HepG2 (cell line): Measurements from ENCODE around the gene NUP107. TPM values are rescaled to one million over a fixed set of nuclear protein-coding genes. Genes with fewer than 3 reads are reported as not detected.

Source experiments
- E2F1 ChIP-seq: sonication (generic); formaldehyde crosslinking; IDR thresholded peaks from 2 replicates; pipeline ENCODE4 v1.5.0; 2020; ENCODE audit warnings: missing genetic modification reagents
- FOXJ3 ChIP-seq: sonication (generic); formaldehyde crosslinking; IDR thresholded peaks from 2 replicates; pipeline ENCODE4 v1.4.0; 2020; ENCODE audit warnings: missing genetic modification reagents, mild to moderate bottlenecking, borderline replicate concordance
- GPBP1L1 ChIP-seq: sonication (generic); formaldehyde crosslinking; IDR thresholded peaks from 2 replicates; pipeline ENCODE4 v1.5.0; 2020; ENCODE audit warnings: mild to moderate bottlenecking, missing genetic modification reagents
- HES4 ChIP-seq: sonication (generic); formaldehyde crosslinking; IDR thresholded peaks from 2 replicates; pipeline ENCODE4 v1.9.0; 2021; ENCODE audit warnings: mild to moderate bottlenecking, missing genetic modification reagents, borderline replicate concordance
- IRX3 ChIP-seq: sonication (generic); formaldehyde crosslinking; IDR thresholded peaks from 2 replicates; pipeline ENCODE4 v1.8.1; 2023; ENCODE audit warnings: mild to moderate bottlenecking, low read depth, missing genetic modification reagents, borderline replicate concordance
- ISL2 ChIP-seq: sonication (generic); formaldehyde crosslinking; IDR thresholded peaks from 2 replicates; pipeline ENCODE4 v1.5.0; 2020; ENCODE audit warnings: missing genetic modification reagents
- JUNB ChIP-seq: sonication (generic); formaldehyde crosslinking; IDR thresholded peaks from 2 replicates; pipeline ENCODE4 v1.8.0; 2022; ENCODE audit warnings: missing genetic modification reagents, mild to moderate bottlenecking, borderline replicate concordance
- KLF16 ChIP-seq, 2 experiments: sonication (generic) in 1 of 2; formaldehyde crosslinking in 1 of 2; IDR thresholded peaks; 2 replicates each; pipeline versions ENCODE4 v1.6.1 to v1.8.0; 2016 to 2023; ENCODE audit warnings: missing genetic modification reagents in 2 of 2, missing compliant biosample characterization in 1 of 2
- NAIF1 ChIP-seq: sonication (generic); formaldehyde crosslinking; IDR thresholded peaks from 2 replicates; pipeline ENCODE4 v1.5.0; 2020; ENCODE audit warnings: mild to moderate bottlenecking, missing genetic modification reagents, borderline replicate concordance
- RARG ChIP-seq: sonication (generic); formaldehyde crosslinking; IDR thresholded peaks from 2 replicates; pipeline ENCODE4 v1.4.0; 2020; ENCODE audit warnings: low read depth, mild to moderate bottlenecking, missing genetic modification reagents
- TBP ChIP-seq: sonication (generic); formaldehyde crosslinking; IDR thresholded peaks from 2 replicates; pipeline ENCODE4 v1.5.0; 2020; ENCODE audit warnings: missing genetic modification reagents
- ZBTB39 ChIP-seq: sonication (generic); formaldehyde crosslinking; IDR thresholded peaks from 2 replicates; pipeline ENCODE4 v1.5.0; 2020; ENCODE audit warnings: missing genetic modification reagents
- ZMYM2 ChIP-seq: sonication (generic); formaldehyde crosslinking; IDR thresholded peaks from 2 replicates; pipeline ENCODE4 v1.8.0; 2022; ENCODE audit warnings: mild to moderate bottlenecking, missing genetic modification reagents
- ZNF333 ChIP-seq: sonication (generic); formaldehyde crosslinking; IDR thresholded peaks from 2 replicates; pipeline ENCODE4 v1.4.0; 2020; ENCODE audit warnings: mild to moderate bottlenecking, missing genetic modification reagents, borderline replicate concordance
- ZNF530 ChIP-seq: sonication (generic); formaldehyde crosslinking; IDR thresholded peaks from 2 replicates; pipeline ENCODE4 v1.5.0; 2020; ENCODE audit warnings: low read depth, mild to moderate bottlenecking, missing genetic modification reagents
- ZNF644 ChIP-seq: IDR thresholded peaks from 2 replicates; pipeline ENCODE4 v1.6.1; 2016; ENCODE audit warnings: low read depth
- ZNF710 ChIP-seq: sonication (generic); formaldehyde crosslinking; IDR thresholded peaks from 2 replicates; pipeline ENCODE4 v1.5.0; 2020; ENCODE audit warnings: mild to moderate bottlenecking, missing genetic modification reagents, borderline replicate concordance
- ZNF746 ChIP-seq: sonication (generic); formaldehyde crosslinking; IDR thresholded peaks from 2 replicates; pipeline ENCODE4 v1.8.0; 2022; ENCODE audit warnings: mild to moderate bottlenecking, missing genetic modification reagents
- polyA plus RNA-seq, 8 experiments: library from polyadenylated mRNA; depleted of rRNA in 3 of 8; stranded (reverse) in 7 of 8; unstranded in 1 of 8; fragments of >200 nt; fragmentation: Illumina TruSeq in 4 of 8; extraction: Trizol in 4 of 8; gene quantifications; 2 replicates each; pipeline versions ENCODE4 v1.2.1 to v1.2.3, GENCODE V29; 2011 to 2016; ENCODE audit warnings: low read depth in 4 of 8, missing spikeins in 1 of 8, mixed read lengths in 1 of 8; ENCODE audit not compliant: insufficient read depth in 1 of 8
- total RNA-seq, 5 experiments: library from RNA; depleted of rRNA; stranded (reverse); fragments of >200 nt; fragmentation: Illumina TruSeq; extraction: Trizol; gene quantifications; 2 replicates each; pipeline ENCODE4 v1.2.3, GENCODE V29; 2016; ENCODE audit warnings: low read depth in 1 of 5
- TF ChIP-seq, protein P1 (sequence below): conservative IDR thresholded peaks from 2 replicates; pipeline ENCODE4 v1.6.1; 2018; ENCODE audit warnings: missing genetic modification reagents

The NUP107 gene
- total and polyA plus RNA-seq, 2 of the 13 experiments (the other 11 are each of a cell fraction or from before 2014, with no cell fraction given): 54.7 to 100 TPM

GRCh38 chr12:68686595-68687521 lies at the start of gene NUP107 (continued):
- no peak for TF ChIP-seq RARG (CRISPR knock-in tag)
- TF ChIP-seq JUNB: no peak
- no peak for TF ChIP-seq GPBP1L1 (CRISPR knock-in tag)
- peak; percentile 82 for TF ChIP-seq ISL2
- no peak for TF ChIP-seq IRX3 (CRISPR knock-in tag)
- no peak for TF ChIP-seq TBP
- TF ChIP-seq ZMYM2 (CRISPR knock-in tag): no peak
- peak; percentile 41; the same call in 1 of the 2 replicates for TF ChIP-seq ZNF710 (CRISPR knock-in tag)
- no peak for TF ChIP-seq ZNF746
- TF ChIP-seq NAIF1 (CRISPR knock-in tag): peak; percentile 87
- TF ChIP-seq ZBTB39: no peak
- peak; percentile 95 for TF ChIP-seq E2F1 (CRISPR knock-in tag)
- no peak for TF ChIP-seq ZNF530 (CRISPR knock-in tag)
- no peak for TF ChIP-seq ZNF644 (CRISPR knock-in tag)
- peak; percentile 72; the same call in 1 of the 2 replicates for TF ChIP-seq FOXJ3 (CRISPR knock-in tag)
- peak in 1 of 2 experiments; percentile 98; a peak in 2 of 4 replicates for TF ChIP-seq KLF16 (CRISPR knock-in tag; IDR thresholded peaks at IDR 0.05)
- TF ChIP-seq HES4 (CRISPR knock-in tag): no peak
- TF ChIP-seq ZNF333: no peak
- TF ChIP-seq, protein P1, sequence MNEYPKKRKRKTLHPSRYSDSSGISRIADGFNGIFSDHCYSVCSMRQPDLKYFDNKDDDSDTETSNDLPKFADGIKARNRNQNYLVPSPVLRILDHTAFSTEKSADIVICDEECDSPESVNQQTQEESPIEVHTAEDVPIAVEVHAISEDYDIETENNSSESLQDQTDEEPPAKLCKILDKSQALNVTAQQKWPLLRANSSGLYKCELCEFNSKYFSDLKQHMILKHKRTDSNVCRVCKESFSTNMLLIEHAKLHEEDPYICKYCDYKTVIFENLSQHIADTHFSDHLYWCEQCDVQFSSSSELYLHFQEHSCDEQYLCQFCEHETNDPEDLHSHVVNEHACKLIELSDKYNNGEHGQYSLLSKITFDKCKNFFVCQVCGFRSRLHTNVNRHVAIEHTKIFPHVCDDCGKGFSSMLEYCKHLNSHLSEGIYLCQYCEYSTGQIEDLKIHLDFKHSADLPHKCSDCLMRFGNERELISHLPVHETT (CRISPR knock-in tag): peak; percentile 95
